GM23338 (cell line): ENCODE results near the gene MRNIP. TPM values are rescaled to one million over a fixed set of nuclear protein-coding genes. Genes with fewer than 3 reads are reported as not detected.

ENCODE experiments used
- ATAC-seq: fragments of 200-7000 bp; cut with Tn5 transposase; 3 replicates; pipeline ENCODE4 v1.9.1; 2020
- DNase-seq: peaks from one replicate; pipeline ENCODE4 v3.0.0-alpha.2; 2015; ENCODE audit warnings: low spot score
- H2AFZ ChIP-seq: fragments of 200-600 bp; sonication (generic); 2 replicates; pipeline ENCODE4 v1.8.0; 2016; ENCODE audit warnings: antibody characterized with exemption, mild to moderate bottlenecking, moderate library complexity
- H3F3A ChIP-seq: fragments of 200-600 bp; sonication (generic); replicated peaks from 2 replicates; pipeline ENCODE4 v1.8.0; 2017; ENCODE audit warnings: antibody characterized with exemption, mixed run types, low read depth
- H3K27ac ChIP-seq: fragments of 200-600 bp; sonication (generic); 2 replicates; pipeline ENCODE4 v1.6.1; 2016; ENCODE audit warnings: low read depth
- H3K27me3 ChIP-seq: fragments of 200-600 bp; sonication (generic); 2 replicates; pipeline ENCODE4 v1.8.0; 2016; ENCODE audit warnings: mild to moderate bottlenecking, mixed run types, moderate library complexity; ENCODE audit not compliant: insufficient read depth
- H3K36me3 ChIP-seq: fragments of 200-600 bp; sonication (generic); 2 replicates; pipeline ENCODE4 v1.8.0; 2016; ENCODE audit warnings: mild to moderate bottlenecking; ENCODE audit not compliant: insufficient read depth
- H3K4me1 ChIP-seq: fragments of 200-600 bp; sonication (generic); 2 replicates; pipeline ENCODE4 v1.8.0; 2016; ENCODE audit warnings: mild to moderate bottlenecking, moderate library complexity; ENCODE audit not compliant: insufficient read depth
- H3K4me2 ChIP-seq: fragments of 200-600 bp; sonication (generic); 2 replicates; pipeline ENCODE4 v1.7.1; 2017; ENCODE audit warnings: mixed run types
- H3K4me3 ChIP-seq: fragments of 200-600 bp; sonication (generic); 2 replicates; pipeline ENCODE4 v1.6.1; 2016; ENCODE audit warnings: mixed run types
- H3K79me2 ChIP-seq: fragments of 200-600 bp; sonication (generic); replicated peaks from 2 replicates; pipeline ENCODE4 v1.8.0; 2017; ENCODE audit warnings: mild to moderate bottlenecking; ENCODE audit not compliant: insufficient read depth
- H3K9me2 ChIP-seq: fragments of 200-600 bp; sonication (generic); 2 replicates; pipeline ENCODE4 v1.8.0; 2017; ENCODE audit not compliant: insufficient read depth
- H4K20me1 ChIP-seq: fragments of 200-600 bp; sonication (generic); replicated peaks from 2 replicates; pipeline ENCODE4 v1.8.0; 2017; ENCODE audit warnings: mild to moderate bottlenecking; ENCODE audit not compliant: insufficient read depth
- H3K27ac Mint-ChIP-seq: 2 replicates; pipeline ENCODE4 v1.8.0; 2020; ENCODE audit warnings: inconsistent platforms, mild to moderate bottlenecking, moderate library complexity, mixed read lengths
- H3K27me3 Mint-ChIP-seq: 3 replicates; pipeline ENCODE4 v1.8.0; 2022; ENCODE audit warnings: low read depth, mild to moderate bottlenecking, moderate library complexity, mixed read lengths, inconsistent platforms; ENCODE audit not compliant: insufficient read depth, poor library complexity
- H3K36me3 Mint-ChIP-seq: 3 replicates; pipeline ENCODE4 v1.8.0; 2021; ENCODE audit warnings: low read depth, mild to moderate bottlenecking, inconsistent platforms, moderate library complexity, mixed read lengths
- H3K4me1 Mint-ChIP-seq: 3 replicates; pipeline ENCODE4 v1.8.0; 2020; ENCODE audit warnings: mild to moderate bottlenecking, inconsistent platforms, mixed read lengths
- H3K4me3 Mint-ChIP-seq: 3 replicates; pipeline ENCODE4 v1.8.0; 2021; ENCODE audit warnings: moderate library complexity, mild to moderate bottlenecking, inconsistent platforms, mixed read lengths
- H3K9me3 Mint-ChIP-seq: 3 replicates; pipeline ENCODE4 v1.8.0; 2020; ENCODE audit warnings: moderate library complexity, mild to moderate bottlenecking, inconsistent platforms, mixed read lengths
- CREB1 ChIP-seq: fragments of 250-450 bp; sonication (Bioruptor Pico); IDR thresholded peaks from 2 replicates; pipeline ENCODE4 v1.5.0; 2020; ENCODE audit warnings: low read depth, mild to moderate bottlenecking, moderate library complexity
- EZH2phosphoT487 ChIP-seq: fragments of 200-600 bp; sonication (generic); IDR thresholded peaks from one replicate; pipeline ENCODE4 v1.8.1; 2018; ENCODE audit warnings: antibody characterized with exemption; ENCODE audit not compliant: unreplicated experiment
- JUNB ChIP-seq: IDR thresholded peaks from one replicate; pipeline ENCODE4 v1.6.1; 2016; ENCODE audit warnings: antibody characterized with exemption; ENCODE audit not compliant: unreplicated experiment
- NANOG ChIP-seq: IDR thresholded peaks from 2 replicates; pipeline ENCODE4 v1.6.1; 2016; ENCODE audit warnings: antibody characterized with exemption, borderline replicate concordance
- POLR2AphosphoS5 ChIP-seq: IDR thresholded peaks from 2 replicates; pipeline ENCODE4 v1.6.1; 2016; ENCODE audit warnings: antibody characterized with exemption, low read depth
- STAT1 ChIP-seq: IDR thresholded peaks from one replicate; pipeline ENCODE4 v1.6.1; 2016; ENCODE audit warnings: antibody characterized with exemption; ENCODE audit not compliant: unreplicated experiment
- ZNF114 ChIP-seq: fragments of 250-450 bp; sonication (Bioruptor Pico); IDR thresholded peaks from 2 replicates; pipeline ENCODE4 v1.5.0; 2020; ENCODE audit warnings: mild to moderate bottlenecking, moderate library complexity
- ZNF331 ChIP-seq: fragments of 250-450 bp; sonication (Bioruptor Pico); IDR thresholded peaks from 2 replicates; pipeline ENCODE4 v1.5.0; 2020; ENCODE audit warnings: low read depth, mild to moderate bottlenecking, moderate library complexity
- ZNF462 ChIP-seq: fragments of 250-450 bp; sonication (Bioruptor Pico); IDR thresholded peaks from 2 replicates; pipeline ENCODE4 v1.5.0; 2020; ENCODE audit warnings: mild to moderate bottlenecking, moderate library complexity
- polyA plus RNA-seq: library from polyadenylated mRNA; unstranded; fragments of >200 nt; fragmentation: Nextera tagmentation; extraction: Ambion mirVana; gene quantifications from 2 replicates; pipeline ENCODE4 v1.2.1, GENCODE V29; 2016
- total RNA-seq: library from RNA; depleted of rRNA; stranded (reverse); fragments of >200 nt; shearing (Covaris generic); gene quantifications from 2 replicates; pipeline ENCODE4 v1.2.3, GENCODE V29; 2014
- TF ChIP-seq, protein P1 (sequence below): IDR thresholded peaks from one replicate; pipeline ENCODE4 v1.6.1; 2018; ENCODE audit warnings: antibody characterized with exemption; ENCODE audit not compliant: unreplicated experiment
- TF ChIP-seq, protein P2 (sequence below): IDR thresholded peaks from 2 replicates; pipeline ENCODE4 v1.6.1; 2016; ENCODE audit warnings: antibody characterized with exemption
- TF ChIP-seq, protein P3 (sequence below), 2 experiments: fragments of 200-600 bp in 1 of 2; sonication (generic) in 1 of 2; conservative IDR thresholded peaks; 2 replicates each; pipeline versions ENCODE4 v1.5.1 to v1.6.1; 2016 to 2017; ENCODE audit warnings: antibody characterized with exemption in 2 of 2, low read depth in 2 of 2, mild to moderate bottlenecking in 2 of 2, moderate library complexity in 1 of 2

The MRNIP gene
- total and polyA plus RNA-seq, 2 experiments from 2014 or later, result 18.2 to 34.4 TPM

DNA sequence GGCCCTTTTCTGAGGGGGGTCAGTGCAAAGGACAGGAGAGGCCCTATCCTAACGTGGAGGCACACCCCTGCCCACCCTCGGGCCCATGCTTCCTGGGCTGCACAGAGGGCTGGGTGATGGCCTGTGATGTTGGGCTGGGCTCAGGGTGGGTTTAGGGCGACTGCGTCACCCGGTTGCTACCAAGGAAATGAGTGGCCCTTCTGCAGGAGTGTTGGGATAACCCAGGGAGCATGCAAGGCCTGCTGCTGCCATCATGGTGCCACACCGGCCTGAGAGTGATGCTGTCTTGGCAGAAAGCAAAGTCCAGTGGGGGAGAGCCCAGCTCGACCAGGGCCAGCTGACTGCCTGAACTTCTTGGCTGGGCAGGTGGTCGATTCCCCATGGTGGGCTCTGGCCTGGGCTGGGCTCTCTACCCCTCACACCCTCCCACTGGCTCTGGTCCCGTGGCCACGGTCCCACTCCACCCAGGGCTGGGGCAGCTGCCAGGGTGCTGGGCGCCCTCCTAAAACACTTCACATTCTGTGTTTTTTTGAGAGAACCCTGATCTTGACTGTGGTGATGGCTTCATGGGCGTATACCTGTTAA is 21.5 kb upstream of the MRNIP start (continued):
- no peak for TF ChIP-seq ZNF331 (CRISPR knock-in tag)
- no peak for TF ChIP-seq POLR2AphosphoS5
- TF ChIP-seq, protein P1, sequence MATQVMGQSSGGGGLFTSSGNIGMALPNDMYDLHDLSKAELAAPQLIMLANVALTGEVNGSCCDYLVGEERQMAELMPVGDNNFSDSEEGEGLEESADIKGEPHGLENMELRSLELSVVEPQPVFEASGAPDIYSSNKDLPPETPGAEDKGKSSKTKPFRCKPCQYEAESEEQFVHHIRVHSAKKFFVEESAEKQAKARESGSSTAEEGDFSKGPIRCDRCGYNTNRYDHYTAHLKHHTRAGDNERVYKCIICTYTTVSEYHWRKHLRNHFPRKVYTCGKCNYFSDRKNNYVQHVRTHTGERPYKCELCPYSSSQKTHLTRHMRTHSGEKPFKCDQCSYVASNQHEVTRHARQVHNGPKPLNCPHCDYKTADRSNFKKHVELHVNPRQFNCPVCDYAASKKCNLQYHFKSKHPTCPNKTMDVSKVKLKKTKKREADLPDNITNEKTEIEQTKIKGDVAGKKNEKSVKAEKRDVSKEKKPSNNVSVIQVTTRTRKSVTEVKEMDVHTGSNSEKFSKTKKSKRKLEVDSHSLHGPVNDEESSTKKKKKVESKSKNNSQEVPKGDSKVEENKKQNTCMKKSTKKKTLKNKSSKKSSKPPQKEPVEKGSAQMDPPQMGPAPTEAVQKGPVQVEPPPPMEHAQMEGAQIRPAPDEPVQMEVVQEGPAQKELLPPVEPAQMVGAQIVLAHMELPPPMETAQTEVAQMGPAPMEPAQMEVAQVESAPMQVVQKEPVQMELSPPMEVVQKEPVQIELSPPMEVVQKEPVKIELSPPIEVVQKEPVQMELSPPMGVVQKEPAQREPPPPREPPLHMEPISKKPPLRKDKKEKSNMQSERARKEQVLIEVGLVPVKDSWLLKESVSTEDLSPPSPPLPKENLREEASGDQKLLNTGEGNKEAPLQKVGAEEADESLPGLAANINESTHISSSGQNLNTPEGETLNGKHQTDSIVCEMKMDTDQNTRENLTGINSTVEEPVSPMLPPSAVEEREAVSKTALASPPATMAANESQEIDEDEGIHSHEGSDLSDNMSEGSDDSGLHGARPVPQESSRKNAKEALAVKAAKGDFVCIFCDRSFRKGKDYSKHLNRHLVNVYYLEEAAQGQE, result no peak
- TF ChIP-seq JUNB, result no peak
- TF ChIP-seq, protein P2, sequence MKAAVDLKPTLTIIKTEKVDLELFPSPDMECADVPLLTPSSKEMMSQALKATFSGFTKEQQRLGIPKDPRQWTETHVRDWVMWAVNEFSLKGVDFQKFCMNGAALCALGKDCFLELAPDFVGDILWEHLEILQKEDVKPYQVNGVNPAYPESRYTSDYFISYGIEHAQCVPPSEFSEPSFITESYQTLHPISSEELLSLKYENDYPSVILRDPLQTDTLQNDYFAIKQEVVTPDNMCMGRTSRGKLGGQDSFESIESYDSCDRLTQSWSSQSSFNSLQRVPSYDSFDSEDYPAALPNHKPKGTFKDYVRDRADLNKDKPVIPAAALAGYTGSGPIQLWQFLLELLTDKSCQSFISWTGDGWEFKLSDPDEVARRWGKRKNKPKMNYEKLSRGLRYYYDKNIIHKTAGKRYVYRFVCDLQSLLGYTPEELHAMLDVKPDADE, result no peak
- no peak for TF ChIP-seq ZNF114 (CRISPR knock-in tag)
- no peak for TF ChIP-seq NANOG
- TF ChIP-seq STAT1, result no peak
- no peak for TF ChIP-seq EZH2phosphoT487
- no peak for TF ChIP-seq CREB1 (CRISPR knock-in tag)

DNA sequence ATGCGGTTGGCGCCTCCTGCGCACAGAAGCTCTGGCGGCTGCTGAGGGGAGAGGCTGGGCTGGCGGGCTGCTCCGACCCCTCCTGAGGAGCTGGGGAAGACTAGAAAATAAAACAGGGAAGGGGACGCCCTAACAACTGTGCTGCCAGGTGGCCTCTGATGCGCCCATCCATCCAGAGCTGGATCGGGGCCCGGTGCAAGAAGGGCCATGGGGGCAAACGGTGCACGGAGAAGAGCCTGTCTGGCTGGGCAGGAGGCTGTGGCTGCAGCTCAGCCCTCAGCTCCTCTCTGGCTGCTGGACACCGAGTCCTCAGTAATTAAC is 21.0 kb upstream of the MRNIP start:
- 0 out of 2 replicates have a peak, but pooled peaks cover 2% of the 10 kb centered on the region for H3K9me2 ChIP-seq
- no peaks in the 10 kb centered on the region for H3K27me3 ChIP-seq
- ATAC-seq (no peak), DNase-seq (no peak)
- Mint-ChIP-seq H3K27me3 (peaks cover 4% of the 10 kb centered on the region), H3K4me1 (no peaks in the 10 kb centered on the region), H3K36me3 (peaks cover 47% of the 10 kb centered on the region), H3K27ac (no peak overlapping the region), H3K9me3 (peaks cover 28% of the 10 kb centered on the region), H3K4me3 (no peak overlapping the region)
- H3K36me3 ChIP-seq, result peaks cover 20% of the 10 kb centered on the region
- no peak overlapping the region for H3K4me2 ChIP-seq
- H4K20me1 ChIP-seq, result no peaks in the 10 kb centered on the region
- no peak overlapping the region for H3K27ac ChIP-seq
- H2AFZ ChIP-seq, result no peak overlapping the region
- no peak overlapping the region for H3K4me3 ChIP-seq
- no peaks in the 10 kb centered on the region for H3K79me2 ChIP-seq
- no peaks in the 10 kb centered on the region for H3K4me1 ChIP-seq
- no peaks in the 10 kb centered on the region for H3F3A ChIP-seq
- TF ChIP-seq, protein P3, sequence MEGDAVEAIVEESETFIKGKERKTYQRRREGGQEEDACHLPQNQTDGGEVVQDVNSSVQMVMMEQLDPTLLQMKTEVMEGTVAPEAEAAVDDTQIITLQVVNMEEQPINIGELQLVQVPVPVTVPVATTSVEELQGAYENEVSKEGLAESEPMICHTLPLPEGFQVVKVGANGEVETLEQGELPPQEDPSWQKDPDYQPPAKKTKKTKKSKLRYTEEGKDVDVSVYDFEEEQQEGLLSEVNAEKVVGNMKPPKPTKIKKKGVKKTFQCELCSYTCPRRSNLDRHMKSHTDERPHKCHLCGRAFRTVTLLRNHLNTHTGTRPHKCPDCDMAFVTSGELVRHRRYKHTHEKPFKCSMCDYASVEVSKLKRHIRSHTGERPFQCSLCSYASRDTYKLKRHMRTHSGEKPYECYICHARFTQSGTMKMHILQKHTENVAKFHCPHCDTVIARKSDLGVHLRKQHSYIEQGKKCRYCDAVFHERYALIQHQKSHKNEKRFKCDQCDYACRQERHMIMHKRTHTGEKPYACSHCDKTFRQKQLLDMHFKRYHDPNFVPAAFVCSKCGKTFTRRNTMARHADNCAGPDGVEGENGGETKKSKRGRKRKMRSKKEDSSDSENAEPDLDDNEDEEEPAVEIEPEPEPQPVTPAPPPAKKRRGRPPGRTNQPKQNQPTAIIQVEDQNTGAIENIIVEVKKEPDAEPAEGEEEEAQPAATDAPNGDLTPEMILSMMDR (conservative IDR thresholded peaks at IDR 0.05; ENCODE audit: low read depth in 2 of 2), result no peak
- TF ChIP-seq ZNF462, result no peak
- TF ChIP-seq, protein P2, result no peak
- no peak for TF ChIP-seq POLR2AphosphoS5
